Raji (cell line): ENCODE results near the gene STXBP6.

ENCODE experiments used
- POLR2A ChIP-seq: IDR thresholded peaks from 2 replicates; pipeline ENCODE4 v1.6.1; 2011; ENCODE audit warnings: low read depth, low read length, control low read depth; ENCODE audit not compliant: insufficient read depth

The STXBP6 gene

DNA sequence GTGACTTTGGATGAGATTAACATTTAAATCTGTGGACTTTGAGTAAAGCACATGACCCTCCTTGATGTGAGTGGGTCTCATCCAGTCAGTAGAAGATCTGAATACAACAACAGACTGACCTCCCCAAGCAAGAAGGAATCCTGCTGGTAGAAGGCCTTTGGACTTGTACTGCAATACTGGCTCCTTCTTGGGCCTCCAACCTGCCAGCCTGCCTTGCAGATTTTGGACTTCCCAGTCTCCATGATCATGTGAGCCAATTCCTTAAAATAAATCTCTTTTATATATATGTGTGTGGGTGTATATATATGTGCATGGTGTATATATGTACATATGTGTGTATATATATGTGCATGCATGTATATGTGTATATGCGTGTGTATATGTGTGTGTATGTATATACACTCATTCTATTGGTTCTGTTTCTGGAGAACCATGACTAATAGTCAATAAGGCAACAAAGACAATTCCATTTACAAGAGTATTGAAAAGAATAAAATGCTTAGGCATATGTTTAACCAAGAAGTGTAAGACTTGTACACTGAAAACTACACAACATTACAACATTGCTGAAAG, 183.8 kb downstream of the STXBP6 start:
- TF ChIP-seq POLR2A: no peak

DNA sequence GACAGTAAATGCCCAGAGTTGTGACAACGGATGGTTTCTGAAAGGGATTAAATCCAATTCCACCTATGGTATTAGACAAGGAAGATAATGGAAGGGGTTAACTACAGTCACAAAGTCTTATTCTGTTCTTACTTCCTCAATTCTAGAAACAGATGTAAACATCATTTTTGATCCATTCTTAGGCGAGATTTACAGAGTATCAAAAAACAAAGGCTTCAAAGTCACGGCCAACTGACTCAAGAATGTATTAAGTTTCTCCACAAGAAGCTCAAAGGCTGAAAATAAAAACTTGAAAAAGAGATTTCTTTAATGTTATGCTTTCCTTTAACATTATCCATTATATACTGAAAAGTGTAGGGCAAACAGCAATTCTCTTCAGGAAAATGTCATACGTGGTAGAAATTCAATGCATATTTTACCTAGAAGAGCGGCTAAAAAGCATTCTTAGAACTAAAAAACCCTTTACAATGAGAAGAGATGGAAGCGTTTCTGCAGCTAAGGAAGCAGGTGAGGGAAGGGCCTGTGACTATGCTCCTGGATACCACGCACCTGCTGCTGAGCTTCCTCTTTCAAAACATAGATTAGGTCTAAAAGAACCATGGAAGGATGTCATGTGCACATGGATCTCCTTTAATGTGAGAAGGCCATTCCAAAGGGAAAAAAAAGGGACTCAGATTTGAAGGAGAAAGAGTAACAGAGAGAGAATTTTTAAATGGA, 185.8 kb downstream of the STXBP6 start:
- no peak for TF ChIP-seq POLR2A

DNA sequence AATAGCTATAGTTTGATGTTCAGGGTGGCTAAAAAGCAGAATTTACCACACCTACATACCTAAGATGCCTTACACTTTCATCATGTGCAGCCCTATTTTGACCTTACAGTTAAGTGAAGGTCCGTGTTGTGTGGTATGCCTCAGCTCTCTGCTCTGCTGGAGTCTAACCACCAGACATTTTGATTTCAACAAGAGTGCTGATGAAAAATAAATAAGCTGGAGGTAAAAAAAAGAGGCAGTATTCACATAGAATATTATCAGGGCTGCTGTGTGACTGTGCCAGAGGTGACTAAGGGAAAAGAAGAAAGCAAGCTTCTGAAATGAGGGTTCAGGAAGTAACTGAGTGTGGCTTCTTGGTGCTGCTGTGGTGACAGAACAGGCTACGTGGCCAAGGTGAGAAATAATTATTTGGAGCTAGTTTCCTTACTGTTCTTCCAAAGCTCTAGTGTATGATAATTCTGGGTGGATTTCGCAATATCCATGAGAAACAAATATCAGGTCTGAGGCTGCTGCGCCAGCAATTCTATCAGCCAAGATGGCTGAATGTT, 188.8 kb downstream of the STXBP6 start:
- no peak for TF ChIP-seq POLR2A

DNA sequence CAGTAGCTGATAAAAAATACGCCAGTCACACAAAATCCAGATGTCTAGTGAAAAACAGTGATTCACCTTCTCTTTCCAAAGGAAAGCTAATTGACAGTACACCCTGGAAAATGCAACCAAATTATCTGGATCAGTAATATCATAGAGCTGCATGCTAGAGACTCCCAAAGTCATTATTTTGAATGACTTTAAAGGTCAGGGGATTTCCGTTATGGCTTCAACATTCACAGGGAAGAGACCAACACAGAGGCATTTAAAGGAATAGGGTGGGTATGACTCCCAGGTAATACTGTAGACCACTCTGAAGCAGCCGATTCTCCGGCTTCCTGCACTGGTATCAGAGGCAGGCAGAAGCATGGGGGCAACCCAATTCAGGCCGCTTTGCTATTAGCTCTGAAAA, 190.4 kb downstream of the STXBP6 start:
- TF ChIP-seq POLR2A: no peak

DNA sequence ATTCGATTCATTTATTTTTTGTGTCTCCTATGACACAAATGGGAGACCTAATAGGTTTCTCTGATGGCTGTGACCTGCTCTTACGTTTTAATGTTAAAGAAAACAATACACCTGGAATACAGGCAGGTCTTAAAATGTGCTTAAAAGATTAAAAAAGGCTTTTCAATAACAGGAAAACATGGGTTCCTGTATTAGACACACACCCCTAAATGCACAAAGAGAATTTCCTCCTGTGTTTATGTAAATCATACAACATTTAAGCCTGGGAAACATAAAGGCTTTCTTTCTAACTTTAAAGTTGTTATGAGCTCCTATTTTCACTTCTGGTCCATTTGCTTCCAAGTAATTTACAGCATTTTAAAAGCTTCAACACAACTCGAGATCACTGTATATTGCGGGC, 191.3 kb downstream of the STXBP6 start:
- no peak for TF ChIP-seq POLR2A

DNA sequence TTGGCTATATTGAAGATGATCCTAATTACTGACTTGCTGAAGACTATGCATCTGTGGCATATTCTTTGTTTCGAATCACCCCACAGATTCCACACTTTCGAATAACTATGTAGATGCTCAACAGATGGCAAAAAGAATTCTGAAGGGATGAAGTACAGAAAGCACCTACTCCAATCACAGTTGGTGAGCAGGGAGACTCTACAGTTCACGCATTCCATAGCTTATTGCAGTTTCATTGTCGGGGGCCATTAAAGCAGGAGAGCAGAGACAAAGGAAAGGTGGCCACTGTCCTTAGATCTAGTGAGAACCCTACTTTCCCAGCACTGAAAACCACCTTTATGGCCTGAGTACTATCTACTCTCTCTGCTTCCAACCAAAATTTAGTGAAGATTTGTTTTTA, 191.9 kb downstream of the STXBP6 start:
- TF ChIP-seq POLR2A: no peak

DNA sequence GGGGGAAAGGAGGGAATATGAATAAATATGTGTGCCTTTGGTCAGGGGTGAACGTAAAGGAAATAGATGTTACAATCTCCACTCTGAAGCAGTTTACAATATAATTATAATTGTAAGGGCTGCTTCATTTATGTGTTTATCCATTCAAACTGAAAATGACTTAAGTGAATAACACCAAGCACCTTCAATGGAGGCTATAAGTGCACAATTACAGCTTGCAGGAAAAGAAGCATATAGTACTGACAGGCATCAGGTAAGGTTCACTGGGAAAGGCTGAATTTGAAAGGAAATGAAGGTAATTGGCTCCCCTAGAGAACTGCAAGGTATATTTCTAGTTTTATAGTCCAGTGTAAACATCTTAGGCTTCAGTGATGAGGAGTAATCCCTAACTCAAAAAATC, 192.7 kb downstream of the STXBP6 start:
- no peak for TF ChIP-seq POLR2A

DNA sequence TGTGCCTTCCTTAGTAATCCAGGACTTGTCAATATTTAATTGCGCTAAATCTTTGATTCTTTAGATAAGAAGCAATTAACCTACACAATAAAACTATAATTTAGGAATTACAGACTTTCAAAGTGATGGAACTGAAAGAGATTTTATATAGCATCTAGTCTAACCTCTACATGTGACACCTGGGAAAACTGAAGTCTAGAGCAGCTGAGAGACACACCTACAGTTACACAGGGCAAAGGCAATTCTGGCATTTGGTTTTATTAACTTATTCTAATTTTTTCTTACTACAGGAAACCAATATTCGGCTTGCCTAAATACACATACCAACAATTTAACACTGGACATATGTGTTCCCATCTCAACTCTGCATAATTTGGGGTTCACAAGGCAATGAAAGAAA, 196.5 kb downstream of the STXBP6 start:
- TF ChIP-seq POLR2A: no peak

DNA sequence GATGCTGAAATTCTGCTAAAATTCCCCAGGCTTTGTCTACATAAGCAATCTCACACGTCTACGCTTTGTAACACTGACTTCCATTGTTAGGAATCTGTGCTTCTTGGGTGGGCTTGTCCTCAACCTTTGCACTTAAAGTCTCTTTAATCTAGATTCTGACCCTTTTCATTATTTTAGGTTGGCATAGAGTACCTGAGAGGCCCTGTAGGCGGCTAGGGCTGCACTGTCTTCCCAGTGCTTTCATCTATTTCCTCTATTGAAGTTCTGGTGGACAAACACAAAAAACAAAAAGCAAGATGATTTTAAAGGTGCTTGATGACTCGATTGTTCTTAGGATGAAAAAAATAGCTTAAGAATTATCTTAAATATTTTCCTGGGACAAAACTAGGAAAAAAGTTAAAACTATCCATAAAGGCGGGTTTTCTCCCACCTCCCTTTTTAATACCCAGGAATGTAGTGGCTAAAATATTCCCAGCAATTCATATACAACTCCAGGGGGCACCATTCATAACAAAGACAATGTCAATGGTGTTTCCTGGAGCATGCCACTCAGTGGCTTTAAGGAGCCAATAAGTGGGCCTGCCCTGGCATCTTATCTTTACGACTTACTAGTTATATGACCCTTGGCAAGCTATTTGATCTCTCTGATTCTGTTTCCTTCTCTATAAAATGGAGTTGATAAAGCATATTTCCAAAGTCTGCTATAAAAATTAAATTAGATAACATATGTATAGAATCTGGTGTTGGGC, 197.5 kb downstream of the STXBP6 start:
- TF ChIP-seq POLR2A: no peak

DNA sequence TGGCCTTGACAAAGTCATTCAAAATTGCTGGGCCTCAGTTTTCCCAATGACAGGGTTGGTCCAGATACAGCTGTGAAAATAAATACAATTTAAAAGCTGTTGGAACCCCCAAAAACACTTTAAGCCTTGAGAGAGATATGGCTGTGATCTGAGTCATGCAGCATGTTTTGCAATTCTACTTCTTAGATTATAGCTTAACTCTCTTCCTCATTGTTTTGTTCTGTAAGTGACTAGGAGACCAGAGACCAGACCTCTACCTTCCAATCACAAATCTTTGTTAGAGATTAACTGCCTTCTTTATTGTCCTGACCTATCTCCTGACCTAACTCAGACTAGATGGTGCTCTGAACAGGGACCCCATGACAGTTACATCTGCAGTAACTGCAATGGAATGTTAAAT, 198.1 kb downstream of the STXBP6 start:
- TF ChIP-seq POLR2A: no peak

DNA sequence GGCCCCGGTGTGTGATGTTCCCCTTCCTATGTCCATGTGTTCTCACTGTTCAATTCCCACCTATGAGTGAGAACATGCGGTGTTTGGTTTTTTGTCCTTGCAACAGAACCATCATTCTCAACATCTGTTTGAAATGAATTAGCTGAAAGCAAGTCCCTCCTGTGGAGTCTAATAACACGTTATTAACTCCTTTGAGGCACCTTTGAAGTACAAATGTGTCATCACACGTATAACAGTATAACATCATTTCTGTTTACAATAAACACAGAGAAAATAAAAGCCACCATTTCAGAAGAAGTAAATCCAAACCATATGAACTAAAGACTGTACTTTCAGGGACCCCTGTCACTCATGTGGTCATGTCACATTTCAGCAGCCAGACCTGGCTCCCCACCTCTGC, 198.5 kb downstream of the STXBP6 start:
- no peak for TF ChIP-seq POLR2A

DNA sequence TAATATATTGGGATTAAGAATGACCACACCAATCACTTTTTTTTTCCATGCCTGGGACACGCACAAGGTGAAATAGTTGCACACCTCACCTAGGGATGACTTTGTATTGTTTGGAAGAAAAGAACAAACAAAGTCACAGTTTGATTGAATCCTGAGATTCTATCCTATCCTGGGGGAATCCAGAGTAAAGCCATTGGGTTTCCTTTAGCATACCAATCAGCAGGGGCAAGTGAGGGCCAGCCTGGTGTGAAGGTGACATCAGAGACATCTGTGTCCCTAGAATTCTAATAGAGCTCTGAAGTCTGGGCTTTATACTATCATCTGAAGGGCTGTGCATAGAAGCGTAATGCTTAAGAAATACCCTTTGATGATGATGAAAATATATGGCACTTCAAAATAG, 199.9 kb downstream of the STXBP6 start:
- TF ChIP-seq POLR2A: no peak

DNA sequence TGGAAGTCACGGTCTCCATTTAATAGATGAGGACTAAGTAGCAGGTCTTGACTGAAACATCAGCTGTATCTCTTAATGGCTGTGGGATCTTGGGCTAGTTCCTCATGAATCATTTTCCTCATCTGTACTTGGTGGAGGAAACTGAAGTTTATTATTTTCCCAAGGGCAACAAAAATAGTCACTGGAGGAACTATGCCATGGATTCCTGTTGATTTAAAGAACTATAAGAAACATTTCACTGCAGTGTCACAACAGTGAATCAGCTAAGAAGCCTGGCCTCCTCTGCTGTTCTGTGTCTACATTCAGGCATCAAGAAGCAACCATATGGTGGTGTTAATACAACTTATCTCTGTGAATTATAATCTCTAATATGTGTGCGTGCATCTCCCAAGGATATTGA, 200.5 kb downstream of the STXBP6 start:
- TF ChIP-seq POLR2A: no peak

DNA sequence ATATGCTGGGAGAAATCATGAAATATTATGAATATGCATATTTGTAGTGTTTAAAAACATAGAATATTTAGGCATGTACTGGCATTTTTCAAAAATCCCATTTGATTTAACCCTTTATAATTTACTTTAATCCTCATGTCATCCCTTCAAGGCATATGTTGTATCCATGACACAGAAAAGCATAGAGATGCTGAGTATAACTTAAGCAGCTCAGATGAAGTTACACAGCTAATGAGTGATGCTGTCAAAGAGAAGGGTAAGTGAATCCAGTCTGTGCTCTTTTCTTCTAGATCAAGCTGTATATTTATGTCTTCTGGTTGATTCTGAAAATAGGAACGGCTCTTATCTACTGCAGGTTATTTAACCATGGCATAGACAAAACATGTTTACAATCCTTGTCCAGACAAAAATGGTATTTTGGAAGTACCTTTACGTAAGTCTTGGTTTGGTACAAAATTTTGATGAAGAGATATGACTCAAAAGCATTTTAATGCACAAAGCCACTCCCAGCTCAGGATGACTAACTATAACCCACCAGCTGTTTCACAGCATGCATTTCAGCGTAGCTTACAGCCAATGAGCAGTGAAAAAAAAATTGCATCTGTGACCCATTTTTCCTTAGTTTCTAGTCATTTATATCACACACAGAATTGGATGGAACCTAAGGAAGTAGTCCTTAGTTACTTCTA, 201.7 kb downstream of the STXBP6 start:
- no peak for TF ChIP-seq POLR2A

DNA sequence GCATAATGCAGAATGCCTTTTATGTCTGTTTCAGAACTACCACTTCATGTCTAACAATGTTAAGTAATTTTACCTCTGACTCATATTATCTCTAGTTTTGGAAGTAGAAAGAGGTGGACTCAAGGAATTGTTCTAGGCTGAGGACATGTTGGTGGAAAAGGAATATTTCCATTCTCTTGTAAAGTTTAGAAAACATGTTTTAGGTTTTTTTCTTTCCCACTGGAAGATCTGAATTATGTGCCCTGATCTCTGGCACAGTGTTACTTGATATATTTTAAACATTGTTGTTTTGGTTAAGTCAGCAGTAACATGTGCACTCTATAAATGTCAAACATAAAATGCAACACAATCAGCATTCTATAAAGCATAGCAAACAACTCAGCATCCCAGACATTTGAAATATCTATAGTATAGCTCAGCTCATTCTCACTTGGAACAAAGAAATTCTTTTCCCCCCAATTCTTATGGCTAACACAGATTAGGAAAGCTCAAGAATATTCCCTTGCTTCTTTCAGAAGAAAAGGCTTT, 202.3 kb downstream of the STXBP6 start:
- no peak for TF ChIP-seq POLR2A
